H1 (cell line): Measurements from ENCODE around the gene OR2J2.

Experiments used
- ASH2L ChIP-seq: fragments of 200-600, 300-600 bp; sonication (generic); IDR thresholded peaks from one replicate; pipeline ENCODE4 v1.7.1; 2017; ENCODE audit warnings: low read length
- CBX5 ChIP-seq: fragments of 300-800, 300-1000 bp; sonication (generic); IDR thresholded peaks from 2 replicates; pipeline ENCODE4 v1.7.1; 2016; ENCODE audit warnings: antibody characterized with exemption, low read length, low read depth
- CEBPB ChIP-seq: IDR thresholded peaks from 2 replicates; pipeline ENCODE4 v1.6.1; 2012; ENCODE audit warnings: low read depth, low read length
- EP300 ChIP-seq, 2 experiments: IDR thresholded peaks; 1 replicate in 1 of 2; 2 replicates in 1 of 2; pipeline ENCODE4 v1.6.1; 2011 to 2012; ENCODE audit warnings: low read depth in 2 of 2, low read length in 2 of 2, mild to moderate bottlenecking in 2 of 2, borderline replicate concordance in 1 of 2, inconsistent platforms in 1 of 2, moderate library complexity in 1 of 2
- EZH2 ChIP-seq: fragments of 200-600 bp; sonication (generic); IDR thresholded peaks from 2 replicates; pipeline ENCODE4 v1.7.1; 2012; ENCODE audit warnings: low read depth, mild to moderate bottlenecking, moderate library complexity, low read length, inconsistent platforms; ENCODE audit not compliant: severe bottlenecking
- GABPA ChIP-seq: IDR thresholded peaks from 2 replicates; pipeline ENCODE4 v1.6.1; 2011; ENCODE audit warnings: mild to moderate bottlenecking, low read length, moderate library complexity, borderline replicate concordance; ENCODE audit not compliant: insufficient read depth
- KDM5A ChIP-seq: fragments of 200-600 bp; IDR thresholded peaks from 2 replicates; pipeline ENCODE4 v1.7.1; 2012; ENCODE audit warnings: mild to moderate bottlenecking, low read length, inconsistent platforms, mixed read lengths
- MAFK ChIP-seq: IDR thresholded peaks from 2 replicates; pipeline ENCODE4 v1.6.1; 2012; ENCODE audit warnings: low read depth, mild to moderate bottlenecking, improper control_type of control experiment, low read length
- POLR2A ChIP-seq, 2 experiments: IDR thresholded peaks; 1 replicate in 1 of 2; 2 replicates in 1 of 2; pipeline ENCODE4 v1.6.1; 2011; ENCODE audit warnings: low read depth in 2 of 2, low read length in 2 of 2, mild to moderate bottlenecking in 2 of 2; ENCODE audit errors: control extremely low read depth in 1 of 2
- SP4 ChIP-seq: IDR thresholded peaks from 2 replicates; pipeline ENCODE4 v1.6.1; 2012; ENCODE audit warnings: low read length, inconsistent platforms
- TAF1 ChIP-seq: IDR thresholded peaks from 2 replicates; pipeline ENCODE4 v1.6.1; 2011; ENCODE audit warnings: mild to moderate bottlenecking, low read depth, low read length
- TF ChIP-seq, protein P1 (sequence below), 3 experiments: IDR thresholded peaks; 1 replicate in 2 of 3; 2 replicates in 1 of 3; pipeline versions ENCODE4 v1.5.1 to v1.6.1; 2011; ENCODE audit warnings: low read length in 3 of 3, mild to moderate bottlenecking in 3 of 3, inconsistent platforms in 2 of 3, low read depth in 1 of 3, moderate library complexity in 1 of 3; ENCODE audit not compliant: insufficient read depth in 1 of 3; ENCODE audit errors: control extremely low read depth in 1 of 3
- TF ChIP-seq, protein P2 (sequence below): IDR thresholded peaks from 2 replicates; pipeline ENCODE4 v1.6.1; 2012; ENCODE audit warnings: inconsistent platforms

DNA sequence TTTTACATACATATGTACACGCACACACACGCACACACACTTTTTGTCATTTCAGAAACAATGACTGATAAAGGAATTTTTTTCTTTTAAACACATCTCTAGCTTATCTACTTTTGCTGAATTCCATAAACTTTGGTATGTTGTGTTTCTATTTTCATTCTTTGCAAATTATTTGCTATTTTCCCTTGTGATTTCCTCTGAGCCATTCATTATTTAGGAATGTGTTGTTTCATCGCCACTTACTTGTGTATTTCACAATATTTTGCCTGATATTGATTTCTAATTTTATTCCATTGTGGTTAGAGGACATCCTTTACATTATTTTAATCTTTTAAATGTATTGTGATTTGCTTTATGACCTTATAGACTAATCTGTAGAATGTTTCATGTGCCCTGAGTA, 23.6 kb upstream of the OR2J2 start:
- TF ChIP-seq, protein P1, sequence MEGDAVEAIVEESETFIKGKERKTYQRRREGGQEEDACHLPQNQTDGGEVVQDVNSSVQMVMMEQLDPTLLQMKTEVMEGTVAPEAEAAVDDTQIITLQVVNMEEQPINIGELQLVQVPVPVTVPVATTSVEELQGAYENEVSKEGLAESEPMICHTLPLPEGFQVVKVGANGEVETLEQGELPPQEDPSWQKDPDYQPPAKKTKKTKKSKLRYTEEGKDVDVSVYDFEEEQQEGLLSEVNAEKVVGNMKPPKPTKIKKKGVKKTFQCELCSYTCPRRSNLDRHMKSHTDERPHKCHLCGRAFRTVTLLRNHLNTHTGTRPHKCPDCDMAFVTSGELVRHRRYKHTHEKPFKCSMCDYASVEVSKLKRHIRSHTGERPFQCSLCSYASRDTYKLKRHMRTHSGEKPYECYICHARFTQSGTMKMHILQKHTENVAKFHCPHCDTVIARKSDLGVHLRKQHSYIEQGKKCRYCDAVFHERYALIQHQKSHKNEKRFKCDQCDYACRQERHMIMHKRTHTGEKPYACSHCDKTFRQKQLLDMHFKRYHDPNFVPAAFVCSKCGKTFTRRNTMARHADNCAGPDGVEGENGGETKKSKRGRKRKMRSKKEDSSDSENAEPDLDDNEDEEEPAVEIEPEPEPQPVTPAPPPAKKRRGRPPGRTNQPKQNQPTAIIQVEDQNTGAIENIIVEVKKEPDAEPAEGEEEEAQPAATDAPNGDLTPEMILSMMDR (IDR thresholded peaks at IDR 0.05; ENCODE audit: control extremely low read depth in 1 of 3, insufficient read depth in 1 of 3, low read depth in 1 of 3, low read length in 3 of 3), result no peak
- TF ChIP-seq SP4 (no peak), ASH2L (no peak), GABPA (no peak), MAFK (no peak), POLR2A (IDR thresholded peaks at IDR 0.05; ENCODE audit: control extremely low read depth in 1 of 2, low read depth in 2 of 2, low read length in 2 of 2) (no peak), TAF1 (no peak), EZH2 (no peak), CEBPB (no peak), KDM5A (no peak), EP300 (IDR thresholded peaks at IDR 0.05; ENCODE audit: borderline replicate concordance in 1 of 2, low read depth in 2 of 2, low read length in 2 of 2) (no peak), CBX5 (no peak)
- TF ChIP-seq, protein P2, sequence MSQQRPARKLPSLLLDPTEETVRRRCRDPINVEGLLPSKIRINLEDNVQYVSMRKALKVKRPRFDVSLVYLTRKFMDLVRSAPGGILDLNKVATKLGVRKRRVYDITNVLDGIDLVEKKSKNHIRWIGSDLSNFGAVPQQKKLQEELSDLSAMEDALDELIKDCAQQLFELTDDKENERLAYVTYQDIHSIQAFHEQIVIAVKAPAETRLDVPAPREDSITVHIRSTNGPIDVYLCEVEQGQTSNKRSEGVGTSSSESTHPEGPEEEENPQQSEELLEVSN, result no peak
